Tibial nerve (tissue), 4 donors: ENCODE data around the gene MSL3B.

ENCODE experiments used
- DNase-seq, 2 donors: peaks; one replicate each; pipeline ENCODE4 v3.0.0-alpha.2; 2019; ENCODE audit warnings: low spot score in 2 of 2
- H3K27ac ChIP-seq, 4 donors: fragments of 200-600 bp; sonication (generic) in 3 of 4; one replicate each; pipeline ENCODE4 v1.5.1; 2017 to 2019; ENCODE audit warnings: mild to moderate bottlenecking in 1 of 4
- H3K27me3 ChIP-seq, 2 donors: fragments of 200-600 bp; sonication (generic) in 1 of 2; one replicate each; pipeline versions ENCODE4 v1.5.1 to v1.6.0; 2017 to 2019
- H3K36me3 ChIP-seq, 3 donors: fragments of 200-600 bp; sonication (generic); one replicate each; pipeline ENCODE4 v1.5.1; 2018 to 2019
- H3K4me1 ChIP-seq, 4 donors: fragments of 200-600 bp; sonication (generic) in 3 of 4; one replicate each; pipeline ENCODE4 v1.5.1; 2017 to 2019
- H3K4me3 ChIP-seq, 4 donors: fragments of 200-600 bp; sonication (generic) in 3 of 4; one replicate each; pipeline ENCODE4 v1.5.1; 2017 to 2019; ENCODE audit warnings: mild to moderate bottlenecking in 1 of 4, moderate library complexity in 1 of 4
- H3K9me3 ChIP-seq, 4 donors: fragments of 200-600 bp; sonication (generic) in 3 of 4; one replicate each; pipeline ENCODE4 v1.5.1; 2017 to 2019
- EP300 ChIP-seq, 2 donors: sonication (generic); formaldehyde crosslinking; IDR thresholded peaks; one replicate each; pipeline ENCODE4 v1.6.1; 2017; ENCODE audit warnings: antibody characterized with exemption in 2 of 2, mild to moderate bottlenecking in 1 of 2
- POLR2A ChIP-seq, 2 donors: fragments of 450-650 bp; IDR thresholded peaks; one replicate each; pipeline ENCODE4 v1.6.1; 2017; ENCODE audit warnings: antibody characterized with exemption in 2 of 2, mild to moderate bottlenecking in 2 of 2, moderate library complexity in 2 of 2
- WGBS, 2 donors: methylation state at CpG; one replicate each; pipeline ENCODE4 v1.1.5; 2018; 5-methylcytosine and 5-hydroxymethylcytosine counted together
- TF ChIP-seq, protein P1 (sequence below), 5 experiments: fragments of 200-600 bp in 3 of 5; fragments of 450-650 bp in 2 of 5; sonication (generic) in 3 of 5; IDR thresholded peaks; one replicate each; pipeline ENCODE4 v1.5.1; 2016 to 2019; ENCODE audit warnings: antibody characterized with exemption in 5 of 5, mild to moderate bottlenecking in 3 of 5, moderate library complexity in 2 of 5

MSL3B gene

GRCh38 chr2:233820774-233821105 is 47.4 kb downstream of the MSL3B start:
- Histone ChIP-seq H3K9me3 (no peaks in the 10 kb centered on the region), H3K36me3 (no peaks in the 10 kb centered on the region), H3K27ac (no peak overlapping the region), H3K27me3 (no peaks in the 10 kb centered on the region), H3K4me1 (no peaks in the 10 kb centered on the region), H3K4me3 (no peak overlapping the region)
- no peak for DNase-seq
- TF ChIP-seq, protein P1, sequence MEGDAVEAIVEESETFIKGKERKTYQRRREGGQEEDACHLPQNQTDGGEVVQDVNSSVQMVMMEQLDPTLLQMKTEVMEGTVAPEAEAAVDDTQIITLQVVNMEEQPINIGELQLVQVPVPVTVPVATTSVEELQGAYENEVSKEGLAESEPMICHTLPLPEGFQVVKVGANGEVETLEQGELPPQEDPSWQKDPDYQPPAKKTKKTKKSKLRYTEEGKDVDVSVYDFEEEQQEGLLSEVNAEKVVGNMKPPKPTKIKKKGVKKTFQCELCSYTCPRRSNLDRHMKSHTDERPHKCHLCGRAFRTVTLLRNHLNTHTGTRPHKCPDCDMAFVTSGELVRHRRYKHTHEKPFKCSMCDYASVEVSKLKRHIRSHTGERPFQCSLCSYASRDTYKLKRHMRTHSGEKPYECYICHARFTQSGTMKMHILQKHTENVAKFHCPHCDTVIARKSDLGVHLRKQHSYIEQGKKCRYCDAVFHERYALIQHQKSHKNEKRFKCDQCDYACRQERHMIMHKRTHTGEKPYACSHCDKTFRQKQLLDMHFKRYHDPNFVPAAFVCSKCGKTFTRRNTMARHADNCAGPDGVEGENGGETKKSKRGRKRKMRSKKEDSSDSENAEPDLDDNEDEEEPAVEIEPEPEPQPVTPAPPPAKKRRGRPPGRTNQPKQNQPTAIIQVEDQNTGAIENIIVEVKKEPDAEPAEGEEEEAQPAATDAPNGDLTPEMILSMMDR (IDR thresholded peaks at IDR 0.05) = no peak
- TF ChIP-seq EP300 (IDR thresholded peaks at IDR 0.05) = no peak
- TF ChIP-seq POLR2A (IDR thresholded peaks at IDR 0.05) = no peak
- WGBS, 2 donors = 78 to 80% methylated on average over 6 of the region's 6 CpGs

- TF ChIP-seq POLR2A (IDR thresholded peaks at IDR 0.05) (no peak), EP300 (IDR thresholded peaks at IDR 0.05) (no peak)
- TF ChIP-seq, protein P1 (IDR thresholded peaks at IDR 0.05) = no peak
- no peak overlapping the region for H3K27ac ChIP-seq
- H3K9me3 ChIP-seq = no peaks in the 10 kb centered on the region
- H3K36me3 ChIP-seq = no peaks in the 10 kb centered on the region
- DNase-seq = no peak
- H3K4me3 ChIP-seq = no peak overlapping the region
- H3K4me1 ChIP-seq = no peaks in the 10 kb centered on the region
- no peaks in the 10 kb centered on the region for H3K27me3 ChIP-seq
- 80 to 83% methylated on average over 11 to 15 of the region's 18 CpGs for WGBS, 2 donors
These were observed 48.1 kb downstream of the MSL3B start for GRCh38 chr2:233819884-233820773.

- Histone ChIP-seq H3K27me3 (no peaks in the 10 kb centered on the region), H3K27ac (no peak overlapping the region), H3K36me3 (no peaks in the 10 kb centered on the region), H3K4me3 (no peak overlapping the region), H3K4me1 (no peaks in the 10 kb centered on the region), H3K9me3 (no peaks in the 10 kb centered on the region)
- TF ChIP-seq EP300 (IDR thresholded peaks at IDR 0.05) (no peak), POLR2A (IDR thresholded peaks at IDR 0.05) (no peak)
- TF ChIP-seq, protein P1 (IDR thresholded peaks at IDR 0.05) = no peak
- WGBS, 2 donors = 75 to 81% methylated on average over 14 to 17 of the region's 17 CpGs
- DNase-seq = no peak
These were observed 49.3 kb downstream of the MSL3B start for GRCh38 chr2:233818639-233819621.

- Histone ChIP-seq H3K4me3 (no peak overlapping the region), H3K4me1 (no peaks in the 10 kb centered on the region), H3K27ac (no peak overlapping the region), H3K9me3 (no peaks in the 10 kb centered on the region), H3K27me3 (no peaks in the 10 kb centered on the region), H3K36me3 (no peaks in the 10 kb centered on the region)
- TF ChIP-seq EP300 (IDR thresholded peaks at IDR 0.05) = no peak
- TF ChIP-seq, protein P1 (IDR thresholded peaks at IDR 0.05) = no peak
- TF ChIP-seq POLR2A (IDR thresholded peaks at IDR 0.05) = no peak
- 90% methylated on average over 11 of the region's 11 CpGs for WGBS, 2 donors
- no peak for DNase-seq
These were observed 50.1 kb downstream of the MSL3B start for GRCh38 chr2:233817995-233818638.
